Endothelial cell of umbilical vein (primary cell): ENCODE results near the gene CD58. TPM values are rescaled to one million over a fixed set of nuclear protein-coding genes. Genes with fewer than 3 reads are reported as not detected.

Experiments used
- BruUV-seq: library from RNA; stranded (reverse); fragments of 400-500 nt; replicated peaks from 2 replicates; lab custom pipeline; 2021; lab: Mats Ljungman, UMichigan
- CTCF ChIA-PET: fragments of 300-600, 350-600 bp; sonication (Branson Sonifier 250); formaldehyde crosslinking; loops from one replicate; lab custom pipeline; 2021; ENCODE audit warnings: antibody characterized with exemption, inconsistent platforms; lab: Charles Lee
- POLR2A ChIA-PET: fragments of 300-600, 350-600 bp; sonication (Branson Sonifier 250); formaldehyde crosslinking; loops from one replicate; lab custom pipeline; 2021; ENCODE audit warnings: antibody characterized with exemption, inconsistent platforms; lab: Charles Lee
- DNase-seq: peaks from one replicate; pipeline ENCODE4 v3.0.0-alpha.2; 2011; ENCODE audit warnings: low read depth, low spot score
- FAIRE-seq: peaks from 2 replicates; lab custom pipeline; 2011; peaks lifted over from hg19 to GRCh38; lab: Jason Lieb, UNC
- H2AFZ ChIP-seq: 2 replicates; pipeline ENCODE4 v1.6.0; 2012; ENCODE audit warnings: low read depth, low read length, control low read depth, inconsistent platforms
- H3K27ac ChIP-seq: 2 replicates; pipeline ENCODE4 v1.5.1; 2011; ENCODE audit warnings: low read depth, mild to moderate bottlenecking, control low read depth, low read length, moderate library complexity; ENCODE audit not compliant: insufficient read depth
- H3K27me3 ChIP-seq, 2 experiments: 2 replicates each; pipeline versions ENCODE4 v1.6.0 to v1.6.1; 2011; ENCODE audit warnings: low read length in 2 of 2, mixed read lengths in 1 of 2; ENCODE audit not compliant: control insufficient read depth in 2 of 2, insufficient read depth in 2 of 2
- H3K36me3 ChIP-seq, 2 experiments: 2 replicates in 1 of 2; 3 replicates in 1 of 2; pipeline ENCODE4 v1.5.1; 2011; ENCODE audit warnings: low read length in 2 of 2, mild to moderate bottlenecking in 1 of 2, moderate library complexity in 1 of 2; ENCODE audit not compliant: control insufficient read depth in 2 of 2, insufficient read depth in 2 of 2; ENCODE audit errors: extremely low read depth in 1 of 2
- H3K4me1 ChIP-seq: 3 replicates; pipeline ENCODE4 v1.5.1; 2011; ENCODE audit warnings: mild to moderate bottlenecking, low read length; ENCODE audit not compliant: control insufficient read depth, insufficient read depth; ENCODE audit errors: extremely low read depth
- H3K4me2 ChIP-seq: 2 replicates; pipeline ENCODE4 v1.6.1; 2011; ENCODE audit warnings: low read length, control low read depth, mixed read lengths; ENCODE audit not compliant: insufficient read depth
- H3K4me3 ChIP-seq, 3 experiments: fragments of 200-600 bp in 1 of 3; sonication (generic), shearing (Covaris generic) in 1 of 3; replicated peaks in 1 of 3; 2 replicates each; pipeline ENCODE4 v1.5.1; 2011 to 2016; ENCODE audit warnings: control low read depth in 3 of 3, low read length in 3 of 3, mild to moderate bottlenecking in 2 of 3, inconsistent platforms in 1 of 3, low read depth in 1 of 3, moderate library complexity in 1 of 3; ENCODE audit not compliant: insufficient read depth in 1 of 3
- H3K79me2 ChIP-seq: 2 replicates; pipeline ENCODE4 v1.6.0; 2012; ENCODE audit warnings: low read length, inconsistent platforms; ENCODE audit not compliant: control insufficient read depth, insufficient read depth
- H3K9ac ChIP-seq: replicated peaks from 2 replicates; pipeline ENCODE3; 2011; ENCODE audit warnings: low read length, control low read depth; ENCODE audit not compliant: insufficient read depth; ENCODE audit errors: extremely low read depth
- H3K9me1 ChIP-seq: replicated peaks from 3 replicates; pipeline ENCODE4 v1.6.0; 2011; ENCODE audit warnings: mild to moderate bottlenecking, low read length; ENCODE audit not compliant: control insufficient read depth, insufficient read depth; ENCODE audit errors: extremely low read depth
- H3K9me3 ChIP-seq: replicated peaks from 2 replicates; pipeline ENCODE4 v1.5.1; 2012; ENCODE audit warnings: low read length, inconsistent platforms; ENCODE audit not compliant: control insufficient read depth, insufficient read depth
- H4K20me1 ChIP-seq: replicated peaks from 2 replicates; pipeline ENCODE3; 2011; ENCODE audit warnings: mild to moderate bottlenecking, low read length; ENCODE audit not compliant: control insufficient read depth, insufficient read depth; ENCODE audit errors: extremely low read depth
- EZH2 ChIP-seq: IDR thresholded peaks from 2 replicates; pipeline ENCODE4 v1.6.1; 2012; ENCODE audit warnings: borderline replicate concordance, low read depth, mild to moderate bottlenecking, moderate library complexity, low read length, inconsistent platforms; ENCODE audit not compliant: severe bottlenecking
- FOS ChIP-seq: IDR thresholded peaks from 2 replicates; pipeline ENCODE4 v1.6.1; 2011; ENCODE audit warnings: mild to moderate bottlenecking, low read length, moderate library complexity, borderline replicate concordance; ENCODE audit not compliant: insufficient read depth
- GATA2 ChIP-seq: IDR thresholded peaks from 2 replicates; pipeline ENCODE4 v1.7.0; 2011; ENCODE audit warnings: low read depth, mild to moderate bottlenecking, moderate library complexity, mixed read lengths, low read length; ENCODE audit not compliant: insufficient read length, insufficient read depth
- JUN ChIP-seq: IDR thresholded peaks from 2 replicates; pipeline ENCODE4 v1.6.1; 2011; ENCODE audit warnings: borderline replicate concordance, low read depth; ENCODE audit not compliant: insufficient read length, insufficient read depth
- MYC ChIP-seq: IDR thresholded peaks from one replicate; pipeline ENCODE4 v1.6.1; 2011; ENCODE audit warnings: mild to moderate bottlenecking, low read depth, low read length
- POLR2A ChIP-seq: IDR thresholded peaks from 2 replicates; pipeline ENCODE4 v1.6.1; 2012; ENCODE audit warnings: low read depth, mild to moderate bottlenecking, control low read depth, low read length
- POLR2AphosphoS5 ChIP-seq: IDR thresholded peaks from 2 replicates; pipeline ENCODE4 v1.6.1; 2012; ENCODE audit warnings: low read depth, mild to moderate bottlenecking, control low read depth, low read length, moderate library complexity; ENCODE audit not compliant: insufficient read depth
- dilution Hi-C: fragments of 300-500 bp; cut with MboI; formaldehyde crosslinking; loops from one replicate; pipeline ENCODE4 v1.15.0; 2019; ENCODE audit warnings: low sequenced_read_pairs; ENCODE audit not compliant: extremely low pct_ligation_motif_present
- intact Hi-C: fragments of 100-400 bp; cut with micrococcal nuclease; formaldehyde crosslinking; loops from one replicate; pipeline ENCODE4 v1.10.0; 2022
- polyA plus RNA-seq, 4 experiments: library from polyadenylated mRNA; depleted of rRNA in 3 of 4; stranded (reverse) in 3 of 4; unstranded in 1 of 4; fragments of >200 nt; gene quantifications; 2 replicates each; pipeline versions ENCODE4 v1.2.1 to v1.2.3, GENCODE V29; 2011 to 2012; ENCODE audit warnings: missing spikeins in 1 of 4
- total RNA-seq: library from RNA; stranded (reverse); gene quantifications from 2 replicates; pipeline ENCODE4 v1.2.3, GENCODE V29; 2021
- TF ChIP-seq, protein P1 (sequence below): IDR thresholded peaks from 2 replicates; pipeline ENCODE4 v1.6.1; 2011; ENCODE audit not compliant: insufficient read depth, insufficient read length
- TF ChIP-seq, protein P2 (sequence below), 2 donors: IDR thresholded peaks; 1 replicate in 1 of 2; 2 replicates in 1 of 2; pipeline ENCODE4 v1.5.1; 2011; ENCODE audit warnings: low read length in 2 of 2, mild to moderate bottlenecking in 2 of 2, moderate library complexity in 2 of 2, control low read depth in 1 of 2, inconsistent platforms in 1 of 2, low read depth in 1 of 2; ENCODE audit not compliant: insufficient read depth in 1 of 2; ENCODE audit errors: extremely low read depth in 1 of 2

CD58 gene
- total and polyA plus RNA-seq, 2 donors (not counting 3 experiments of a cell fraction or from before 2014, with no cell fraction given) = 9.8 to 12.7 TPM

DNA sequence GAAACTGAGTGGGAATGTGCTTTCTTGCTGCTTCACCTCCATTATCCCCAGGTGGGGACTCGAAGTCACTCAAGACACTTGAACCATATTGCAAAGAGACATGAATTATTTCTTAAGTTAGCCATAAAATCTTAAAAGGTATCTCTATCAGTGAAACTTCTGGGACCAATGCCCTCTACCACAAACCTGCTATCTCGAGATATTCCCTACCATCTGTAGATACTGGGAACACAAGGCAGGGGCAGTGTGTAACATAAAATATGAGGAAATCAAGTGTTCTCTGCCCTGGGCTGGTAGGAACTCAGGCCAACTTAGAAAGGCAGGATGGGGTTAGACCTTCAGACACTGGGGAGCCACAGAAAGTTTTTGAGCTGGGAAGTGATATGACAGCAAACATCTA lies 1.3 kb upstream of the CD58 start:
- H3K79me2 ChIP-seq = peaks cover 3% of the 10 kb centered on the region
- H2AFZ ChIP-seq = no peak overlapping the region
- DNase-seq (no peak), FAIRE-seq (no peak)
- peak; percentile 18 for TF ChIP-seq EZH2
- TF ChIP-seq MYC = no peak
- no peaks in the 10 kb centered on the region for H4K20me1 ChIP-seq
- H3K4me2 ChIP-seq = no peak overlapping the region
- no peak overlapping the region for H3K27ac ChIP-seq
- H3K4me1 ChIP-seq = peaks cover 9% of the 10 kb centered on the region
- POLR2A ChIA-PET = no interaction called here
- H3K9me1 ChIP-seq = no peaks in the 10 kb centered on the region
- H3K9ac ChIP-seq = no peak overlapping the region
- dilution Hi-C loops = no loop called here
- no peaks in the 10 kb centered on the region for H3K36me3 ChIP-seq
- CTCF ChIA-PET = interaction anchor here (1.0 to 5.1 kb wide), 3 partner anchors 24 to 488 kb away, joined by 3 to 155 read pairs (median 3); partner anchors contain the start of gene TTF2
- H3K4me3 ChIP-seq = no peak overlapping the region
- intact Hi-C loops = loop anchor here (5.0 to 10.0 kb wide), 6 partner anchors 135 to 550 kb away; partner anchors contain the start of genes ATP1A1 and TRIM45
- H3K27me3 ChIP-seq = peaks cover 6% of the 10 kb centered on the region in 2 experiments
- H3K9me3 ChIP-seq = no peaks in the 10 kb centered on the region
- BruUV-seq = no TSS peak

DNA sequence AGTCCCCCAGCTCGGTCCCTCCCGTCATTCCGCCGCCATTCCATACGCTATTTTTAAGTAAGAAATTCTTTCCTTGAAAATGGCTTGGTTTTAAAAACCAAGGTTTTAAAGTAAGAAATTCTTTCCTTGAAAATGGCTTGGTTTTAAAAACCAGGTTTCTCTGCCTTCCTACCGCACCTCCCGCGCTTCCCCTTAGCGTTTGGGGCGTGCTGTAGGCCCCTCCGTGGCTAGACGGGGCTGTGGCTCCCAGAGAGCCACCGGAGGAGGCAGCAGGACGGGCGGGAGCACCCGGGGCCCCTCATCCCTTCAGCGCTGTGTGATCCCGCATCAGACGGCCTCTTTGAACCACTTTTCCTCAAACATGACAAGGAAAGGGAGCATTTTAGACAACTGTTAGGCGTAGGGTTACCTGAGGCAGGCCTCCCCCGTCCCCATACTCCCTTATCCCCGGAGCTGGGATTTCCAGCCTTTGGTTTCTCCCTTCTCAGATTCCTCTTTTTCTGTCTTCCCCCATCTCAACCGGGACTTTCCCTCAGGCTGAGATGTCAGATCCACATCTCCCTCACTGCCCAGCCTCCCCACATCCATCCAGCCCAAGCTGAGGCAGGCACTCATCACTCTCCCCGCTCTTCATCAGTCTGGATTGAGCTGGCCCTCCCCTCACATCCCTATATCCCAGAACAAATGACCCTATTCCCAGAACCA lies 541 bp upstream of the CD58 start:
- ChIA-PET POLR2A (no interaction called here), CTCF (interaction anchor here (1.0 to 5.1 kb wide), 2 partner anchors 24 to 489 kb away, joined by 3 to 155 read pairs; partner anchors contain the start of gene TTF2)
- no peaks in the 10 kb centered on the region for H3K9me1 ChIP-seq
- H3K27ac ChIP-seq = peak overlapping the region; percentile 70
- no peaks in the 10 kb centered on the region for H4K20me1 ChIP-seq
- peaks cover 3% of the 10 kb centered on the region for H3K79me2 ChIP-seq
- FAIRE-seq (no peak), DNase-seq (no peak)
- peak overlapping the region; percentile 72 for H3K4me2 ChIP-seq
- no peaks in the 10 kb centered on the region for H3K9me3 ChIP-seq
- TF ChIP-seq MYC (no peak), FOS (no peak), EZH2 (no peak), GATA2 (no peak), POLR2A (no peak), POLR2AphosphoS5 (no peak), JUN (no peak)
- TF ChIP-seq, protein P1, sequence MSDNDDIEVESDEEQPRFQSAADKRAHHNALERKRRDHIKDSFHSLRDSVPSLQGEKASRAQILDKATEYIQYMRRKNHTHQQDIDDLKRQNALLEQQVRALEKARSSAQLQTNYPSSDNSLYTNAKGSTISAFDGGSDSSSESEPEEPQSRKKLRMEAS = no peak
- TF ChIP-seq, protein P2, sequence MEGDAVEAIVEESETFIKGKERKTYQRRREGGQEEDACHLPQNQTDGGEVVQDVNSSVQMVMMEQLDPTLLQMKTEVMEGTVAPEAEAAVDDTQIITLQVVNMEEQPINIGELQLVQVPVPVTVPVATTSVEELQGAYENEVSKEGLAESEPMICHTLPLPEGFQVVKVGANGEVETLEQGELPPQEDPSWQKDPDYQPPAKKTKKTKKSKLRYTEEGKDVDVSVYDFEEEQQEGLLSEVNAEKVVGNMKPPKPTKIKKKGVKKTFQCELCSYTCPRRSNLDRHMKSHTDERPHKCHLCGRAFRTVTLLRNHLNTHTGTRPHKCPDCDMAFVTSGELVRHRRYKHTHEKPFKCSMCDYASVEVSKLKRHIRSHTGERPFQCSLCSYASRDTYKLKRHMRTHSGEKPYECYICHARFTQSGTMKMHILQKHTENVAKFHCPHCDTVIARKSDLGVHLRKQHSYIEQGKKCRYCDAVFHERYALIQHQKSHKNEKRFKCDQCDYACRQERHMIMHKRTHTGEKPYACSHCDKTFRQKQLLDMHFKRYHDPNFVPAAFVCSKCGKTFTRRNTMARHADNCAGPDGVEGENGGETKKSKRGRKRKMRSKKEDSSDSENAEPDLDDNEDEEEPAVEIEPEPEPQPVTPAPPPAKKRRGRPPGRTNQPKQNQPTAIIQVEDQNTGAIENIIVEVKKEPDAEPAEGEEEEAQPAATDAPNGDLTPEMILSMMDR (IDR thresholded peaks at IDR 0.05; ENCODE audit: extremely low read depth in 1 of 2, insufficient read depth in 1 of 2, low read depth in 1 of 2, low read length in 2 of 2) = no peak
- H3K27me3 ChIP-seq = peaks cover 6% of the 10 kb centered on the region in 2 experiments
- H3K9ac ChIP-seq = peak overlapping the region; percentile 89
- TSS peak; percentile 74 for BruUV-seq
- H3K36me3 ChIP-seq = no peaks in the 10 kb centered on the region
- peak overlapping the region; percentile 64 to 93 (median 69) for H3K4me3 ChIP-seq
- H3K4me1 ChIP-seq = peaks cover 9% of the 10 kb centered on the region
- H2AFZ ChIP-seq = peak overlapping the region; percentile 89
- intact Hi-C loops (loop anchor here (2.0 to 10.0 kb wide), 8 partner anchors 134 to 551 kb away; partner anchors contain the start of genes ATP1A1 and TRIM45), dilution Hi-C loops (no loop called here)
